ENCODE results near the gene FAM120A. TPM values are rescaled to one million over a fixed set of nuclear protein-coding genes. Genes with fewer than 3 reads are reported as not detected.

Gene FAM120A
- total RNA-seq, 2 donors from 2014 or later, result 56.8 to 77.5 TPM

DNA sequence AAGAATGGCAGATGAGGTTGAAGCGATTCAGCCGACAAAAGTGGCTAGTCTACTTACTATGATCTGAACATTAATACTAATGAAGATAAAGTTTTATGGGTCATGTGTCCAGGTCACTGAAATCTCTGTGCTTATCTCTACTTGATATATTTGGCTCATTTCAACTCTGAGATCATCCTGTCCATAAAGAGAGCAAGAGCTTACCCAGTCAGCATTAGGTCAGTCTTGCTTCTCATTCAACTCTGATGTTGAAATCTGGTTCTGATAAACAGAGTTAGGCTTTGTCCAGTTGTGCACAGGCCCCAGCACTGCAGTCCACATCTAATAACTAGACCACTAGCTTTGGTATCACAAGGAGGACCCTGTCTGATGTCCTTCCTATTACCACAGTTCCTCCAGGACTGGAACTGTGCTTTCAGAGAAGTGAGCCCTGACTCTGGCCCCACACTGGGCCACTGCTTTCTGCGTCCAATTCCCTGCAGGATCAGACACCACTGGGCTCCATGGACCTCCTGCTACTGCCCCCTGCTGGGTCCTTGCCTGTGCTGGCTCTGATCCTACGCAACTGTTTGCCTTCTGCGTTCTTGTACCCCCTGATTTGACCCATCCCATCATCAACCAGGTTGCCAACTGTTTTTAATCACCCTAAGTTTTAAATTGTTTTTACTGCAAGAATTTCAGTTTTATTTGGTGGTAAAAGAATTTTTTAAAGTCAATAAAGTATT, 23.7 kb upstream of the FAM120A start:
- DNase-seq (peak in 2 of 4 donors; percentile 18 to 36), ATAC-seq (no peak)
- no peak for TF ChIP-seq POLR2A (IDR thresholded peaks at IDR 0.05)
- TF ChIP-seq, protein P1, sequence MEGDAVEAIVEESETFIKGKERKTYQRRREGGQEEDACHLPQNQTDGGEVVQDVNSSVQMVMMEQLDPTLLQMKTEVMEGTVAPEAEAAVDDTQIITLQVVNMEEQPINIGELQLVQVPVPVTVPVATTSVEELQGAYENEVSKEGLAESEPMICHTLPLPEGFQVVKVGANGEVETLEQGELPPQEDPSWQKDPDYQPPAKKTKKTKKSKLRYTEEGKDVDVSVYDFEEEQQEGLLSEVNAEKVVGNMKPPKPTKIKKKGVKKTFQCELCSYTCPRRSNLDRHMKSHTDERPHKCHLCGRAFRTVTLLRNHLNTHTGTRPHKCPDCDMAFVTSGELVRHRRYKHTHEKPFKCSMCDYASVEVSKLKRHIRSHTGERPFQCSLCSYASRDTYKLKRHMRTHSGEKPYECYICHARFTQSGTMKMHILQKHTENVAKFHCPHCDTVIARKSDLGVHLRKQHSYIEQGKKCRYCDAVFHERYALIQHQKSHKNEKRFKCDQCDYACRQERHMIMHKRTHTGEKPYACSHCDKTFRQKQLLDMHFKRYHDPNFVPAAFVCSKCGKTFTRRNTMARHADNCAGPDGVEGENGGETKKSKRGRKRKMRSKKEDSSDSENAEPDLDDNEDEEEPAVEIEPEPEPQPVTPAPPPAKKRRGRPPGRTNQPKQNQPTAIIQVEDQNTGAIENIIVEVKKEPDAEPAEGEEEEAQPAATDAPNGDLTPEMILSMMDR (IDR thresholded peaks at IDR 0.05), result peak in 2 of 7 experiments; percentile 7 to 23
- no peaks in the 10 kb centered on the region for H3K4me1 ChIP-seq
- H3K27me3 ChIP-seq, result no peaks in the 10 kb centered on the region
- no peak overlapping the region for H3K27ac ChIP-seq
- 71 to 76% methylated on average over 5 of the region's 5 CpGs for WGBS, 2 donors
- intact Hi-C loops (cut with DNase I), result no loop called here
- no peaks in the 10 kb centered on the region for H3K9me3 ChIP-seq
- H3K36me3 ChIP-seq (replicated peaks in 1 of 2; ENCODE audit: insufficient read depth in 1 of 2, low read depth in 2 of 2), result no peaks in the 10 kb centered on the region
- H3K4me3 ChIP-seq, result no peak overlapping the region

- H3K27ac ChIP-seq, result no peak overlapping the region
- ATAC-seq, result no peak
- intact Hi-C loops (cut with DNase I), result no loop called here
- TF ChIP-seq POLR2A (IDR thresholded peaks at IDR 0.05), result no peak
- TF ChIP-seq, protein P1 (IDR thresholded peaks at IDR 0.05), result no peak
- no peaks in the 10 kb centered on the region for H3K36me3 ChIP-seq (replicated peaks in 1 of 2; ENCODE audit: insufficient read depth in 1 of 2, low read depth in 2 of 2)
- no peaks in the 10 kb centered on the region for H3K9me3 ChIP-seq
- no peak overlapping the region for H3K4me3 ChIP-seq
- 54 to 61% methylated on average over 5 of the region's 5 CpGs for WGBS, 2 donors
- no peak for DNase-seq
- H3K4me1 ChIP-seq, result no peaks in the 10 kb centered on the region
- no peaks in the 10 kb centered on the region for H3K27me3 ChIP-seq
These were observed 19.9 kb upstream of the FAM120A start for GRCh38 chr9:93431539-93432105.

- H3K36me3 ChIP-seq (replicated peaks in 1 of 2; ENCODE audit: insufficient read depth in 1 of 2, low read depth in 2 of 2), result no peaks in the 10 kb centered on the region
- TF ChIP-seq, protein P1 (IDR thresholded peaks at IDR 0.05), result no peak
- TF ChIP-seq POLR2A (IDR thresholded peaks at IDR 0.05), result no peak
- no peaks in the 10 kb centered on the region for H3K4me1 ChIP-seq
- intact Hi-C loops (cut with DNase I), result no loop called here
- H3K4me3 ChIP-seq, result no peak overlapping the region
- no peaks in the 10 kb centered on the region for H3K9me3 ChIP-seq
- WGBS, 2 donors, result 88 to 90% methylated on average over 1 of the region's 1 CpG
- no peak overlapping the region for H3K27ac ChIP-seq
- ATAC-seq (no peak), DNase-seq (no peak)
- no peaks in the 10 kb centered on the region for H3K27me3 ChIP-seq
These were observed 18.5 kb upstream of the FAM120A start for GRCh38 chr9:93432964-93433363.

GRCh38 chr9:93434056-93434455, 17.4 kb upstream of the FAM120A start:
- H3K27ac ChIP-seq, result no peak overlapping the region
- no peak for DNase-seq
- H3K36me3 ChIP-seq (replicated peaks in 1 of 2; ENCODE audit: insufficient read depth in 1 of 2, low read depth in 2 of 2), result no peaks in the 10 kb centered on the region
- H3K4me3 ChIP-seq, result no peak overlapping the region
- H3K27me3 ChIP-seq, result no peaks in the 10 kb centered on the region
- intact Hi-C loops (cut with DNase I), result no loop called here
- TF ChIP-seq POLR2A (IDR thresholded peaks at IDR 0.05), result no peak
- TF ChIP-seq, protein P1 (IDR thresholded peaks at IDR 0.05), result no peak
- WGBS, 2 donors, result 92 to 95% methylated on average over 3 of the region's 3 CpGs
- ATAC-seq, result no peak
- no peaks in the 10 kb centered on the region for H3K4me1 ChIP-seq
- no peaks in the 10 kb centered on the region for H3K9me3 ChIP-seq

GRCh38 chr9:93435386-93435785, 16.1 kb upstream of the FAM120A start:
- Histone ChIP-seq H3K36me3 (replicated peaks in 1 of 2; ENCODE audit: insufficient read depth in 1 of 2, low read depth in 2 of 2) (no peaks in the 10 kb centered on the region), H3K4me1 (no peaks in the 10 kb centered on the region), H3K9me3 (no peaks in the 10 kb centered on the region), H3K27me3 (no peaks in the 10 kb centered on the region), H3K4me3 (no peak overlapping the region), H3K27ac (no peak overlapping the region)
- 86 to 91% methylated on average over 8 of the region's 8 CpGs for WGBS, 2 donors
- TF ChIP-seq, protein P1 (IDR thresholded peaks at IDR 0.05), result no peak
- no peak for TF ChIP-seq POLR2A (IDR thresholded peaks at IDR 0.05)
- no peak for DNase-seq
- intact Hi-C loops (cut with DNase I), result no loop called here
- ATAC-seq, result no peak

Data from body of pancreas (tissue), 4 donors.